GM12878 (cell line): ENCODE measurements around the gene DOCK1. TPM values are rescaled to one million over a fixed set of nuclear protein-coding genes. Genes with fewer than 3 reads are reported as not detected.

ENCODE experiments used
- ATAC-seq: fragments of 200-7000 bp; cut with Tn5 transposase; 3 replicates; pipeline ENCODE4 v1.9.1; 2020; ENCODE audit warnings: mild to moderate bottlenecking, moderate library complexity
- BruUV-seq: library from RNA; stranded (reverse); fragments of 400-500 nt; replicated peaks from 2 replicates; lab custom pipeline; 2021; lab: Mats Ljungman, UMichigan
- CTCF ChIA-PET: fragments of 300-600 bp; sonication (Branson Sonifier 250); formaldehyde crosslinking; extraction: SDS; loops from one replicate; lab custom pipeline; 2021; ENCODE audit warnings: inconsistent platforms; lab: Yijun Ruan, JAX
- POLR2A ChIA-PET: fragments of 350-600 bp; formaldehyde crosslinking; extraction: SDS; loops from one replicate; lab custom pipeline; 2021; ENCODE audit warnings: inconsistent platforms; lab: Charles Lee
- RAD21 ChIA-PET: fragments of 300-600 bp; sonication (Branson Sonifier 250); formaldehyde crosslinking; loops from one replicate; lab custom pipeline; 2023; ENCODE audit warnings: antibody characterized with exemption; ENCODE audit not compliant: unreplicated experiment; lab: Charles Lee
- SMC1A ChIA-PET: fragments of 300-600 bp; sonication (Branson Sonifier 250); formaldehyde crosslinking; loops from one replicate; lab custom pipeline; 2023; ENCODE audit not compliant: unreplicated experiment, uncharacterized antibody; lab: Charles Lee
- DNase-seq: peaks from one replicate; pipeline ENCODE4 v3.0.0-alpha.2; 2011; ENCODE audit warnings: low read depth, low spot score
- FAIRE-seq: peaks from 3 replicates; lab custom pipeline; 2011; peaks lifted over from hg19 to GRCh38; lab: Jason Lieb, UNC
- H2AFZ ChIP-seq: 2 replicates; pipeline ENCODE4 v1.6.0; 2011; ENCODE audit warnings: low read depth, low read length, control low read depth; ENCODE audit not compliant: control insufficient read depth
- H3K27ac ChIP-seq: 2 replicates; pipeline ENCODE4 v1.5.1; 2011; ENCODE audit warnings: control low read depth; ENCODE audit not compliant: control insufficient read depth, insufficient read depth
- H3K27me3 ChIP-seq, 2 experiments: replicated peaks in 1 of 2; 2 replicates each; pipeline versions ENCODE4 v1.6.0 to v1.6.1; 2011; ENCODE audit warnings: low read length in 1 of 2; ENCODE audit not compliant: control insufficient read depth in 2 of 2, insufficient read depth in 2 of 2
- H3K36me3 ChIP-seq, 2 experiments: 2 replicates each; pipeline ENCODE4 v1.5.1; 2011; ENCODE audit warnings: low read length in 1 of 2; ENCODE audit not compliant: control insufficient read depth in 2 of 2, insufficient read depth in 2 of 2
- H3K4me1 ChIP-seq: 2 replicates; pipeline ENCODE4 v1.6.1; 2011; ENCODE audit warnings: mild to moderate bottlenecking, low read length, moderate library complexity, mixed read lengths; ENCODE audit not compliant: control insufficient read depth, insufficient read depth
- H3K4me2 ChIP-seq: 2 replicates; pipeline ENCODE4 v1.6.0; 2011; ENCODE audit warnings: control low read depth; ENCODE audit not compliant: control insufficient read depth, insufficient read depth
- H3K4me3 ChIP-seq: fragments of 200-600 bp; sonication (generic); 2 replicates; pipeline ENCODE4 v1.5.1; 2016
- H3K79me2 ChIP-seq: 2 replicates; pipeline ENCODE4 v1.6.0; 2011; ENCODE audit warnings: low read length; ENCODE audit not compliant: control insufficient read depth, insufficient read depth
- H3K9ac ChIP-seq: 2 replicates; pipeline ENCODE4 v1.8.0; 2011; ENCODE audit warnings: low read length, control low read depth, mixed read lengths; ENCODE audit not compliant: control insufficient read depth, insufficient read depth
- H3K9me3 ChIP-seq: replicated peaks from 3 replicates; pipeline ENCODE4 v1.5.1; 2011; ENCODE audit warnings: mild to moderate bottlenecking, low read length; ENCODE audit not compliant: control insufficient read depth, insufficient read depth
- H4K20me1 ChIP-seq: 2 replicates; pipeline ENCODE4 v1.6.0; 2011; ENCODE audit not compliant: control insufficient read depth, insufficient read depth
- CBFB ChIP-seq: IDR thresholded peaks from 2 replicates; pipeline ENCODE4 v1.6.1; 2016; ENCODE audit warnings: antibody characterized with exemption, low read depth
- EP300 ChIP-seq, 2 experiments: fragments of 150-350 bp in 1 of 2; IDR thresholded peaks; 2 replicates each; pipeline ENCODE4 v1.6.1; 2011 to 2012; ENCODE audit warnings: low read depth in 2 of 2, low read length in 2 of 2, borderline replicate concordance in 1 of 2, improper control_type of control experiment in 1 of 2, inconsistent platforms in 1 of 2; ENCODE audit not compliant: control insufficient read depth in 1 of 2
- NFIC ChIP-seq: IDR thresholded peaks from 2 replicates; pipeline ENCODE4 v1.6.1; 2012; ENCODE audit warnings: low read depth, mild to moderate bottlenecking, inconsistent platforms, low read length, moderate library complexity
- PML ChIP-seq: IDR thresholded peaks from 2 replicates; pipeline ENCODE4 v1.6.1; 2012; ENCODE audit warnings: low read length, inconsistent platforms
- SIX5 ChIP-seq: IDR thresholded peaks from 2 replicates; pipeline ENCODE4 v1.6.1; 2011; ENCODE audit warnings: mild to moderate bottlenecking, low read depth, low read length, moderate library complexity; ENCODE audit not compliant: severe bottlenecking
- WGBS: methylation state at CpG from one replicate; pipeline ENCODE4 v1.1.6; 2016; ENCODE audit warnings: low lambda C conversion rate; ENCODE audit not compliant: insufficient replicate concordance, insufficient coverage; ENCODE audit errors: missing lambda C conversion rate; 5-methylcytosine and 5-hydroxymethylcytosine counted together
- in situ Hi-C: fragments of 300-500 bp; cut with MboI; formaldehyde crosslinking; loops from 9 replicates; pipeline ENCODE4 v1.14.3; 2018; ENCODE audit warnings: mixed read lengths
- intact Hi-C: fragments of 100-400 bp; cut with micrococcal nuclease; formaldehyde crosslinking; loops from one replicate; pipeline ENCODE4 v1.14.2; 2022; ENCODE audit not compliant: unreplicated experiment
- polyA plus RNA-seq, 11 experiments: library from polyadenylated mRNA; depleted of rRNA in 4 of 11; unstranded in 6 of 11; stranded (reverse) in 5 of 11; fragments of >200 nt; fragmentation: Nextera tagmentation in 4 of 11; fragmentation: Illumina TruSeq in 1 of 11; extraction: Ambion mirVana in 4 of 11; extraction: Trizol in 1 of 11; gene quantifications; 1 replicate in 1 of 11; 2 replicates in 10 of 11; pipeline versions ENCODE4 v1.2.1 to v1.2.3, GENCODE V29; 2011 to 2016; ENCODE audit warnings: inconsistent platforms in 2 of 11, missing spikeins in 2 of 11, low read depth in 1 of 11
- total RNA-seq, 4 experiments: library from RNA; depleted of rRNA in 3 of 4; stranded (reverse); fragments of >200 nt in 3 of 4; fragmentation: Illumina TruSeq in 1 of 4; extraction: Trizol in 1 of 4; gene quantifications; 2 replicates each; pipeline versions ENCODE4 v1.2.1 to v1.2.3, GENCODE V29; 2013 to 2021
- TF ChIP-seq, protein P1 (sequence below): IDR thresholded peaks from 2 replicates; pipeline ENCODE4 v1.6.1; 2011; ENCODE audit warnings: low read depth, mild to moderate bottlenecking, low read length, moderate library complexity, borderline replicate concordance; ENCODE audit errors: extremely low read depth
- TF ChIP-seq, protein P2 (sequence below): fragments of 450-650 bp; IDR thresholded peaks from 2 replicates; pipeline ENCODE4 v1.6.1; 2017; ENCODE audit warnings: mild to moderate bottlenecking, moderate library complexity
- TF ChIP-seq, protein P3 (sequence below): fragments of 450-650 bp; IDR thresholded peaks from 2 replicates; pipeline ENCODE4 v1.6.1; 2016; ENCODE audit warnings: mild to moderate bottlenecking

The DOCK1 gene
- total and polyA plus RNA-seq, 10 of the 15 experiments (the other 5 are each of a cell fraction or from before 2014, with no cell fraction given), result 0.05 to 0.18 TPM; not detected in 8

DNA sequence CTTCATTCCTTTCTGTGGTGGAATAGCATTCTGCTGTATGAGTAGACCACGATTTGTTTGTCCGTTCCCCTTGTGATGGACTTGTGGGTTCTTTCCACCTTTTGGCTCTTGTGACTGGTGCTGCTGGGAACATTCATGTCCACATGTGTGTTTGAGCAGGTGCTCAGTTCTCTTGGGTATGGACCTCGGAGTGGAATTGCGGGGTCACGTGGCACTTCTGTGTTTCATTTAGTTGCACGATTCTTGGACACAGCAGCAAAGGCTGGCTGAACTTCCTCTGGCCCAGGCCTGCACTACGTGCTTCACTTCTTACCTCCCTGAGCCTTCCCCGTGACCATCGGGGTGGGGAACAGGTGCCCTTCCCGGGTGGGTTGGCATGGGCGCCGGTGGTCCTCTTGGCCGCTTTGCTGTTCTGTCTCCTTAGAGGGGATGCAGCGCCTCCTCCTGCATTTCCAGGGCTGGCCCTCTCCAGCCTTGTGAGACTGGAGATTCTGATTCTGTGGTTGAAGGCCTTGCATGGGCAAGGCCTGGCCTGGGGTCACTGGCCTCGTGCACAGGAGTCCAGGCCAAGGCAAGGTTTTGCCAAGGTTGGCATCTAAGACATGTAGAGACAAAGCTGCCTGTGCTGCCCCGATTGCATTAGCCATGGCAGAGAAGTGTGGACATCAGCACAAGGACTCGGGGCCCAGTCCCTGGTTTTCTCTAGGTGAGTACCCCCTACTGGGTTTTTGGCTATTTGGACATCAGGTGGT is 25.1 kb downstream of the DOCK1 start:
- CTCF ChIA-PET, result no interaction called here
- DNase-seq, result no peak
- SMC1A ChIA-PET, result no interaction called here
- RAD21 ChIA-PET, result no interaction called here
- BruUV-seq, result no TSS peak
- Histone ChIP-seq H3K9me3 (no peaks in the 10 kb centered on the region; the same call in 2 of the 3 replicates), H3K4me1 (no peaks in the 10 kb centered on the region), H4K20me1 (no peaks in the 10 kb centered on the region), H2AFZ (no peak overlapping the region), H3K36me3 (no peaks in the 10 kb centered on the region), H3K9ac (no peak overlapping the region), H3K79me2 (no peaks in the 10 kb centered on the region), H3K4me3 (no peak overlapping the region), H3K27ac (no peak overlapping the region), H3K4me2 (no peak overlapping the region), H3K27me3 (no peaks in the 10 kb centered on the region)
- ATAC-seq, result no peak
- no peak for FAIRE-seq
- POLR2A ChIA-PET, result no interaction called here
- 29% methylated on average over 17 of the region's 17 CpGs for WGBS
- intact Hi-C loops, result no loop called here
- TF ChIP-seq SIX5 (no peak), CBFB (no peak), PML (no peak), NFIC (no peak)
- TF ChIP-seq, protein P1, sequence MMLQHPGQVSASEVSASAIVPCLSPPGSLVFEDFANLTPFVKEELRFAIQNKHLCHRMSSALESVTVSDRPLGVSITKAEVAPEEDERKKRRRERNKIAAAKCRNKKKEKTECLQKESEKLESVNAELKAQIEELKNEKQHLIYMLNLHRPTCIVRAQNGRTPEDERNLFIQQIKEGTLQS, result no peak
- in situ Hi-C loops, result no loop called here

DNA sequence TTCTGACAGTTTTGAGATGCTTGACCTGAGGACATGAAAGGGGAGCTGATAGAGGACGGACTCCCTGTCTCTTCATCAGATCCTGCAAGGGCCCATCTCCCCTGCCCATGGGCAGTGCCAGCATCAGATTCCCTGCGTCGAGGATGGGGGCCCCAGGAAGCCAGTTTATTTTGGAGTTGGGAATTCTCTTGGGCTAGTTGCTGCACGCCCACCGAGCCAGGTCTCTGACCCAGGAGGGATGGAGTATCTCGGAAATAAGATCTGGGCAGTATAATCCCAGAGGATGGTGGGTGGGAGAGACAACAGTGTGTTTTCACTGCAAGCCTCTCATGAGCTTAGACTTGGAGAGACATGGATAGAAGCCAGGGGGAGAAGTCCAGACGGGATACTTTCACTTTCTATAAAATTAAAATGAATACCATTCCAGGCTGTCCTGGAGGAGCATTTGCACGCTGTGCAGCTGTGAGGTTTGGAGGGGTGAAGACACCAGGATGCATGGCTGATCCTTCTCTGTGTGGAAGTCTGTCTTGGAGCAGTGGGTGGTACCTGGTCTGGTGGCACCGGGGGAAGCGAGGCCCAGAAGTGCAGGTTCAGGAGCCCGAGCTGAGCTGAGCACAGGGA is 25.8 kb downstream of the DOCK1 start:
- intact Hi-C loops (no loop called here), in situ Hi-C loops (no loop called here)
- Histone ChIP-seq H3K27me3 (no peaks in the 10 kb centered on the region), H3K27ac (no peak overlapping the region), H4K20me1 (no peaks in the 10 kb centered on the region), H3K4me3 (no peak overlapping the region), H3K79me2 (no peaks in the 10 kb centered on the region), H3K36me3 (no peaks in the 10 kb centered on the region), H3K4me2 (no peak overlapping the region), H2AFZ (no peak overlapping the region), H3K9ac (no peak overlapping the region), H3K4me1 (no peaks in the 10 kb centered on the region), H3K9me3 (no peaks in the 10 kb centered on the region; the same call in 2 of the 3 replicates)
- FAIRE-seq (no peak), DNase-seq (no peak), ATAC-seq (no peak)
- ChIA-PET CTCF (no interaction called here), POLR2A (no interaction called here), RAD21 (no interaction called here), SMC1A (no interaction called here)
- 19% methylated on average over 11 of the region's 11 CpGs for WGBS
- TF ChIP-seq, protein P2, sequence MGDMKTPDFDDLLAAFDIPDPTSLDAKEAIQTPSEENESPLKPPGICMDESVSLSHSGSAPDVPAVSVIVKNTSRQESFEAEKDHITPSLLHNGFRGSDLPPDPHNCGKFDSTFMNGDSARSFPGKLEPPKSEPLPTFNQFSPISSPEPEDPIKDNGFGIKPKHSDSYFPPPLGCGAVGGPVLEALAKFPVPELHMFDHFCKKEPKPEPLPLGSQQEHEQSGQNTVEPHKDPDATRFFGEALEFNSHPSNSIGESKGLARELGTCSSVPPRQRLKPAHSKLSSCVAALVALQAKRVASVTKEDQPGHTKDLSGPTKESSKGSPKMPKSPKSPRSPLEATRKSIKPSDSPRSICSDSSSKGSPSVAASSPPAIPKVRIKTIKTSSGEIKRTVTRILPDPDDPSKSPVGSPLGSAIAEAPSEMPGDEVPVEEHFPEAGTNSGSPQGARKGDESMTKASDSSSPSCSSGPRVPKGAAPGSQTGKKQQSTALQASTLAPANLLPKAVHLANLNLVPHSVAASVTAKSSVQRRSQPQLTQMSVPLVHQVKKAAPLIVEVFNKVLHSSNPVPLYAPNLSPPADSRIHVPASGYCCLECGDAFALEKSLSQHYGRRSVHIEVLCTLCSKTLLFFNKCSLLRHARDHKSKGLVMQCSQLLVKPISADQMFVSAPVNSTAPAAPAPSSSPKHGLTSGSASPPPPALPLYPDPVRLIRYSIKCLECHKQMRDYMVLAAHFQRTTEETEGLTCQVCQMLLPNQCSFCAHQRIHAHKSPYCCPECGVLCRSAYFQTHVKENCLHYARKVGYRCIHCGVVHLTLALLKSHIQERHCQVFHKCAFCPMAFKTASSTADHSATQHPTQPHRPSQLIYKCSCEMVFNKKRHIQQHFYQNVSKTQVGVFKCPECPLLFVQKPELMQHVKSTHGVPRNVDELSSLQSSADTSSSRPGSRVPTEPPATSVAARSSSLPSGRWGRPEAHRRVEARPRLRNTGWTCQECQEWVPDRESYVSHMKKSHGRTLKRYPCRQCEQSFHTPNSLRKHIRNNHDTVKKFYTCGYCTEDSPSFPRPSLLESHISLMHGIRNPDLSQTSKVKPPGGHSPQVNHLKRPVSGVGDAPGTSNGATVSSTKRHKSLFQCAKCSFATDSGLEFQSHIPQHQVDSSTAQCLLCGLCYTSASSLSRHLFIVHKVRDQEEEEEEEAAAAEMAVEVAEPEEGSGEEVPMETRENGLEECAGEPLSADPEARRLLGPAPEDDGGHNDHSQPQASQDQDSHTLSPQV, result no peak
- TF ChIP-seq EP300 (IDR thresholded peaks at IDR 0.05; ENCODE audit: borderline replicate concordance in 1 of 2, control insufficient read depth in 1 of 2, low read depth in 2 of 2, low read length in 2 of 2), result no peak
- TF ChIP-seq, protein P3, sequence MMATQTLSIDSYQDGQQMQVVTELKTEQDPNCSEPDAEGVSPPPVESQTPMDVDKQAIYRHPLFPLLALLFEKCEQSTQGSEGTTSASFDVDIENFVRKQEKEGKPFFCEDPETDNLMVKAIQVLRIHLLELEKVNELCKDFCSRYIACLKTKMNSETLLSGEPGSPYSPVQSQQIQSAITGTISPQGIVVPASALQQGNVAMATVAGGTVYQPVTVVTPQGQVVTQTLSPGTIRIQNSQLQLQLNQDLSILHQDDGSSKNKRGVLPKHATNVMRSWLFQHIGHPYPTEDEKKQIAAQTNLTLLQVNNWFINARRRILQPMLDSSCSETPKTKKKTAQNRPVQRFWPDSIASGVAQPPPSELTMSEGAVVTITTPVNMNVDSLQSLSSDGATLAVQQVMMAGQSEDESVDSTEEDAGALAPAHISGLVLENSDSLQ, result no peak
- BruUV-seq, result no TSS peak
